Endodermal cell (in vitro differentiated cells): Measurements from ENCODE around the gene CGREF1. TPM values are rescaled to one million over a fixed set of nuclear protein-coding genes. Genes with fewer than 3 reads are reported as not detected.

Source experiments
- DNase-seq: peaks from one replicate; pipeline ENCODE4 v3.0.0-alpha.2; 2017
- H3K27ac ChIP-seq: 2 replicates; pipeline ENCODE4 v1.5.1; 2013; ENCODE audit warnings: mild to moderate bottlenecking, low read depth, low read length, moderate library complexity
- H3K27me3 ChIP-seq: 2 replicates; pipeline ENCODE4 v1.6.1; 2013; ENCODE audit warnings: mild to moderate bottlenecking, low read length, moderate library complexity; ENCODE audit not compliant: insufficient read depth, control insufficient read depth, poor library complexity, severe bottlenecking
- H3K36me3 ChIP-seq: 2 replicates; pipeline ENCODE4 v1.7.0; 2013; ENCODE audit warnings: mild to moderate bottlenecking, low read length, moderate library complexity; ENCODE audit not compliant: control insufficient read depth, insufficient read depth
- H3K4me1 ChIP-seq: one replicate; pipeline ENCODE4 v1.7.0; 2013; ENCODE audit warnings: low read length; ENCODE audit not compliant: control insufficient read depth, insufficient read depth
- H3K4me3 ChIP-seq: 2 replicates; pipeline ENCODE4 v1.5.1; 2013; ENCODE audit warnings: mild to moderate bottlenecking, low read length, moderate library complexity
- H3K9ac ChIP-seq: 2 replicates; pipeline ENCODE4 v1.6.1; 2013; ENCODE audit warnings: mild to moderate bottlenecking, low read length, moderate library complexity; ENCODE audit not compliant: poor library complexity, severe bottlenecking; ENCODE audit errors: extremely low read depth
- H3K9me3 ChIP-seq: 2 replicates; pipeline ENCODE4 v1.6.1; 2013; ENCODE audit warnings: mild to moderate bottlenecking, low read length, moderate library complexity; ENCODE audit not compliant: control insufficient read depth
- H3K27ac Mint-ChIP-seq: 2 replicates; pipeline ENCODE4 v1.8.0; 2020; ENCODE audit warnings: mixed read lengths
- H3K27me3 Mint-ChIP-seq: 2 replicates; pipeline ENCODE4 v1.8.0; 2021; ENCODE audit warnings: mild to moderate bottlenecking, mixed read lengths; ENCODE audit not compliant: insufficient read depth
- H3K36me3 Mint-ChIP-seq: 2 replicates; pipeline ENCODE4 v1.8.0; 2020; ENCODE audit warnings: low read depth, mixed read lengths
- H3K4me1 Mint-ChIP-seq: 2 replicates; pipeline ENCODE4 v1.8.0; 2020; ENCODE audit warnings: mixed read lengths
- H3K4me3 Mint-ChIP-seq: 2 replicates; pipeline ENCODE4 v1.8.0; 2020; ENCODE audit warnings: mild to moderate bottlenecking, moderate library complexity, mixed read lengths
- H3K9me3 Mint-ChIP-seq: 2 replicates; pipeline ENCODE4 v1.8.0; 2020; ENCODE audit warnings: mild to moderate bottlenecking, mixed read lengths
- CTCF ChIP-seq: fragments of 200-600 bp; sonication (generic); conservative IDR thresholded peaks from 2 replicates; pipeline ENCODE4 v1.5.0; 2021; ENCODE audit warnings: antibody characterized with exemption, mild to moderate bottlenecking
- WGBS, 2 experiments: methylation state at CpG; one replicate each; pipeline versions ENCODE4 v1.1.5 to v1.1.7; 2013; ENCODE audit warnings: missing lambda C conversion rate in 2 of 2, mixed read lengths in 1 of 2; ENCODE audit not compliant: insufficient coverage in 1 of 2, insufficient read length in 1 of 2; 5-methylcytosine and 5-hydroxymethylcytosine counted together
- total RNA-seq, 2 donors: library from RNA; stranded (reverse); fragmentation: NEBNext Ultra II Directional in 1 of 2; extraction: Animal tissue kit (Norgen Biotek cat#: 25700) in 1 of 2; gene quantifications; 2 replicates in 1 of 2; 3 replicates in 1 of 2; pipeline ENCODE4 v1.2.1, GENCODE V29; 2021

The CGREF1 gene
- total RNA-seq, 2 donors from 2014 or later = 0.20 to 0.33 TPM

- no peak for DNase-seq
- no peaks in the 10 kb centered on the region for H3K9me3 ChIP-seq
- H3K4me1 ChIP-seq = peaks cover 7% of the 10 kb centered on the region
- peaks cover 15% of the 10 kb centered on the region for H3K36me3 ChIP-seq
- H3K27me3 ChIP-seq = no peaks in the 10 kb centered on the region
- WGBS, 2 experiments = 93 to 100% methylated on average over 1 to 2 of the region's 2 CpGs
- peaks cover 24% of the 10 kb centered on the region for H3K4me1 Mint-ChIP-seq
- no peak overlapping the region for H3K27ac ChIP-seq
- no peak overlapping the region for H3K4me3 Mint-ChIP-seq
- H3K27ac Mint-ChIP-seq = no peak overlapping the region
- peaks cover 7% of the 10 kb centered on the region for H3K27me3 Mint-ChIP-seq
- TF ChIP-seq CTCF = no peak
- no peak overlapping the region for H3K9ac ChIP-seq
- no peak overlapping the region for H3K4me3 ChIP-seq
- no peaks in the 10 kb centered on the region for H3K9me3 Mint-ChIP-seq
- H3K36me3 Mint-ChIP-seq = peaks cover 15% of the 10 kb centered on the region
Observed at GRCh38 chr2:27073782-27074181, 45.1 kb downstream of the CGREF1 start.

GRCh38 chr2:27072920-27073319 is 46.0 kb downstream of the CGREF1 start:
- Histone ChIP-seq H3K4me1 (peaks cover 7% of the 10 kb centered on the region), H3K4me3 (peak overlapping the region; percentile 100), H3K9ac (no peak overlapping the region), H3K9me3 (no peaks in the 10 kb centered on the region), H3K27me3 (no peaks in the 10 kb centered on the region), H3K36me3 (peaks cover 23% of the 10 kb centered on the region), H3K27ac (no peak overlapping the region)
- peaks cover 6% of the 10 kb centered on the region for H3K27me3 Mint-ChIP-seq
- no peak for DNase-seq
- H3K4me3 Mint-ChIP-seq = peak overlapping the region; percentile 95
- WGBS, 2 experiments = 56 to 68% methylated on average over 3 to 5 of the region's 5 CpGs
- no peaks in the 10 kb centered on the region for H3K9me3 Mint-ChIP-seq
- H3K4me1 Mint-ChIP-seq = peaks cover 19% of the 10 kb centered on the region
- TF ChIP-seq CTCF = no peak
- peaks cover 23% of the 10 kb centered on the region for H3K36me3 Mint-ChIP-seq
- peak overlapping the region; percentile 89 for H3K27ac Mint-ChIP-seq

GRCh38 chr2:27071990-27072830 is 46.7 kb downstream of the CGREF1 start:
- H3K27ac Mint-ChIP-seq = peak overlapping the region; percentile 89
- Histone ChIP-seq H3K9ac (peak overlapping the region; percentile 6), H3K36me3 (peaks cover 30% of the 10 kb centered on the region), H3K4me3 (peak overlapping the region; percentile 100), H3K27ac (peak overlapping the region; percentile 73), H3K27me3 (no peaks in the 10 kb centered on the region), H3K4me1 (peaks cover 7% of the 10 kb centered on the region), H3K9me3 (no peaks in the 10 kb centered on the region)
- H3K4me1 Mint-ChIP-seq = peaks cover 19% of the 10 kb centered on the region
- H3K9me3 Mint-ChIP-seq = no peaks in the 10 kb centered on the region
- H3K27me3 Mint-ChIP-seq = peaks cover 4% of the 10 kb centered on the region
- H3K36me3 Mint-ChIP-seq = peaks cover 29% of the 10 kb centered on the region
- no peak for TF ChIP-seq CTCF
- DNase-seq = peak; percentile 81
- WGBS, 2 experiments = 4 to 5% methylated on average over 16 to 34 of the region's 34 CpGs
- peak overlapping the region; percentile 95 for H3K4me3 Mint-ChIP-seq
